Lung microvascular endothelial cell (primary cell): ENCODE measurements around the gene PRR27. TPM values are rescaled to one million over a fixed set of nuclear protein-coding genes. Genes with fewer than 3 reads are reported as not detected.

Experiments used
- DNase-seq, 2 donors: peaks; one replicate each; pipeline versions ENCODE4 v3.0.0 to v3.0.0-alpha.2; 2010; ENCODE audit warnings: low read depth in 2 of 2
- total RNA-seq: library from RNA; depleted of rRNA; stranded (reverse); fragments of >200 nt; gene quantifications from 2 replicates; pipeline ENCODE4 v1.2.1, GENCODE V29; 2014

The PRR27 gene
- total RNA-seq = not detected in 2 replicates

GRCh38 chr4:70153937-70154336 lies at the start of gene PRR27:
Gene PRR27 (plus strand): TSS chr4:70154237. CDS start chr4:70154376, 139 bp downstream.
- DNase-seq = no peak

GRCh38 chr4:70110917-70111316 lies 43.1 kb upstream of the PRR27 start:
- DNase-seq = no peak

- no peak for DNase-seq
Observed at GRCh38 chr4:70113656-70114055, 40.4 kb upstream of the PRR27 start.

GRCh38 chr4:70114096-70114495 lies 39.9 kb upstream of the PRR27 start:
- DNase-seq = no peak

- DNase-seq = no peak
Observed at GRCh38 chr4:70120323-70120722, 33.7 kb upstream of the PRR27 start.

- DNase-seq = no peak
Observed at GRCh38 chr4:70133473-70133872, 20.6 kb upstream of the PRR27 start.

- no peak for DNase-seq
Observed at GRCh38 chr4:70138751-70139150, 15.3 kb upstream of the PRR27 start.

- no peak for DNase-seq
Observed at GRCh38 chr4:70151271-70151670, 2.8 kb upstream of the PRR27 start.

- DNase-seq = no peak
Observed at GRCh38 chr4:70152088-70152487, 1.9 kb upstream of the PRR27 start.

GRCh38 chr4:70158576-70158975 lies 4.5 kb downstream of the PRR27 start:
- DNase-seq = no peak

GRCh38 chr4:70177090-70177489 lies 23.1 kb downstream of the PRR27 start:
- DNase-seq = no peak

- no peak for DNase-seq
Observed at GRCh38 chr4:70178075-70178660, 24.1 kb downstream of the PRR27 start.

GRCh38 chr4:70179811-70180210 lies 25.8 kb downstream of the PRR27 start:
- no peak for DNase-seq

GRCh38 chr4:70181864-70182263 lies 27.8 kb downstream of the PRR27 start:
- no peak for DNase-seq

- DNase-seq = no peak
Observed at GRCh38 chr4:70182517-70183167, 28.6 kb downstream of the PRR27 start.

- peak; percentile 64 to 81 for DNase-seq
Observed at GRCh38 chr4:70183168-70183939, 29.3 kb downstream of the PRR27 start.

- no peak for DNase-seq
Observed at GRCh38 chr4:70183940-70184246, 29.9 kb downstream of the PRR27 start.

GRCh38 chr4:70187216-70187615 lies 33.2 kb downstream of the PRR27 start:
- DNase-seq = no peak

GRCh38 chr4:70190579-70190978 lies 36.5 kb downstream of the PRR27 start:
- no peak for DNase-seq

- no peak for DNase-seq
Observed at GRCh38 chr4:70191647-70192046, 37.6 kb downstream of the PRR27 start.

GRCh38 chr4:70192895-70193294 lies 38.9 kb downstream of the PRR27 start:
- DNase-seq = no peak

GRCh38 chr4:70195425-70195824 lies 41.4 kb downstream of the PRR27 start, which contains the start of gene ODAM:
Gene ODAM (plus strand): TSS chr4:70195725. CDS start chr4:70196544, 819 bp downstream.
- DNase-seq = no peak

- no peak for DNase-seq
Observed at GRCh38 chr4:70196857-70197256, 42.8 kb downstream of the PRR27 start.
